Epithelial cell of esophagus (primary cell): ENCODE measurements around the gene RAB3B.
"Not testable (repeated sequence)": the region's sequence is repeated elsewhere in the genome, so short reads cannot be mapped to it uniquely, and the experiment has no call there.

ENCODE experiments used
- DNase-seq: peaks from one replicate; pipeline ENCODE4 v3.0.0; 2010; ENCODE audit warnings: low read depth
- H3K4me3 ChIP-seq: 2 replicates; pipeline ENCODE4 v1.5.1; 2011; ENCODE audit warnings: mild to moderate bottlenecking, low read length, control low read depth
- TF ChIP-seq, protein P1 (sequence below): IDR thresholded peaks from 2 replicates; pipeline ENCODE4 v1.5.1; 2011; ENCODE audit warnings: low read depth, mild to moderate bottlenecking, low read length, control low read depth, inconsistent platforms; ENCODE audit not compliant: insufficient read depth; ENCODE audit errors: missing control alignments

Gene RAB3B

GRCh38 chr1:51968632-51969031 is 21.9 kb downstream of the RAB3B start:
- TF ChIP-seq, protein P1, sequence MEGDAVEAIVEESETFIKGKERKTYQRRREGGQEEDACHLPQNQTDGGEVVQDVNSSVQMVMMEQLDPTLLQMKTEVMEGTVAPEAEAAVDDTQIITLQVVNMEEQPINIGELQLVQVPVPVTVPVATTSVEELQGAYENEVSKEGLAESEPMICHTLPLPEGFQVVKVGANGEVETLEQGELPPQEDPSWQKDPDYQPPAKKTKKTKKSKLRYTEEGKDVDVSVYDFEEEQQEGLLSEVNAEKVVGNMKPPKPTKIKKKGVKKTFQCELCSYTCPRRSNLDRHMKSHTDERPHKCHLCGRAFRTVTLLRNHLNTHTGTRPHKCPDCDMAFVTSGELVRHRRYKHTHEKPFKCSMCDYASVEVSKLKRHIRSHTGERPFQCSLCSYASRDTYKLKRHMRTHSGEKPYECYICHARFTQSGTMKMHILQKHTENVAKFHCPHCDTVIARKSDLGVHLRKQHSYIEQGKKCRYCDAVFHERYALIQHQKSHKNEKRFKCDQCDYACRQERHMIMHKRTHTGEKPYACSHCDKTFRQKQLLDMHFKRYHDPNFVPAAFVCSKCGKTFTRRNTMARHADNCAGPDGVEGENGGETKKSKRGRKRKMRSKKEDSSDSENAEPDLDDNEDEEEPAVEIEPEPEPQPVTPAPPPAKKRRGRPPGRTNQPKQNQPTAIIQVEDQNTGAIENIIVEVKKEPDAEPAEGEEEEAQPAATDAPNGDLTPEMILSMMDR, result no peak
- H3K4me3 ChIP-seq, result no peak overlapping the region
- DNase-seq, result no peak

- not testable (repeated sequence) for H3K4me3 ChIP-seq, DNase-seq
Measured at GRCh38 chr1:51967213-51967791, 23.2 kb downstream of the RAB3B start.

GRCh38 chr1:51966559-51966958 is 23.9 kb downstream of the RAB3B start:
- no peak overlapping the region for H3K4me3 ChIP-seq
- TF ChIP-seq, protein P1, result no peak
- DNase-seq, result no peak

- DNase-seq, result no peak
- TF ChIP-seq, protein P1, result no peak
- no peak overlapping the region for H3K4me3 ChIP-seq
Measured at GRCh38 chr1:51964309-51964696, 26.2 kb downstream of the RAB3B start.

GRCh38 chr1:51963592-51964308 is 26.8 kb downstream of the RAB3B start:
- no peak overlapping the region for H3K4me3 ChIP-seq
- TF ChIP-seq, protein P1, result no peak
- no peak for DNase-seq

DNA sequence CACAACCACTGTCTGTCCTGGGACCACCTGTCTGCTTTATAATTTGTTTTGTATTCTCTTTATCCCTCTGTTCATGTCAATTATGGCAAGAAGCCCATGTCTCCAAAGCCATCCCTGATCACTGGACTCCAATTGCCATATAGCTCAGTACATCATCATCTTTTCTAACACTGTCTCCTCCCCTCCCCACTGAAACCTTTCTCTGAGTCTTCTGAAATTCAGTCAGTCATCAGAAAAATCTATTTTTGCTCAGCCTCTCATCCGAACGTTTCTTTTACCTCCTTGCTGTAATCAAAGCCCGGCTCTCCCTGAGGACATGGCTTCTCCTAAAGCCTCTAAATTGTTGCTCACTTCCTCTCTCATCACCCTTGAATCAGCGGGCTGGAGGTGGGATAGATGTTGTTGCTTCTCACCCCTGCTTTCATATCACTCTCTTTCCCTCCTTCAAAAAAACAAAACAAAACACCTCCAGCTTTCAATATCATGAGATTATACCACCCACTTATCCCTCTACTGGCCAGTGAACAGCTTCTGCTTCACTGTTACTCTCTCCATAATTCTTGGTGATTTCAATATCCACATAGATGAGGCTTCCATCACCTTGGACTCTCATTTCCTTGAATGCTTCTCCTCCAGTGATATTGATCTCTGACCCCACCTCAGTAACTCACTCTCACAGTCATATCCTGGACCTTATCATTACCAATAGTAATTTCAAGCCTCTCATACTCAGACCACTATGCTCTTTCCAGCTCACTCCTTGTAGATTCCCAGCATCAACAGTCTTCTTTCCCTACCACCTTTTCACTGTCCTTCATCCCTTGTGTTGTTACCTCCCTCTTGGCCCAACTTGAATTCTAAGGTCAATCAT is 27.8 kb downstream of the RAB3B start:
- no peak overlapping the region for H3K4me3 ChIP-seq
- DNase-seq, result no peak
- TF ChIP-seq, protein P1, result no peak

DNA sequence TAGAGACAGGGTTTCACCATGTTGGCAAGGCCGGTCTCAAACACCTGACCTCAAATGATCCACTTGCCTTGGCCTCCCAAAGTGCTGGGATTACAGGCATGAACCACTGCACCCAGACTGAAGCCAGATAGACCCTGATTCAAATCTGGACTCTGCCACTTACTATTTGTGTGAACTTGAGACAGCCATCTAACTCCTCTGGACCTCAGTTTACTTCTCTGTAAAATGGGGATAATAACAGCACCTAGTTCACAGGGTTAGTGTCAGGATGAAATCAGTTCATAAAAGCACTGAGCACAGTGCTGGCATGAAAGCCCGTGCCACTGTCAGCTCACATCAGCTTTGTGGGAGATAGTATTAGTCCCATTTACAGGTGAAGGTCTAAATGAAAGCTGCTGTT is 28.5 kb downstream of the RAB3B start:
- DNase-seq, result no peak
- TF ChIP-seq, protein P1, result no peak
- H3K4me3 ChIP-seq, result no peak overlapping the region
